Measurements from ENCODE around the gene CTIF. TPM values are rescaled to one million over a fixed set of nuclear protein-coding genes. Genes with fewer than 3 reads are reported as not detected.

CTIF gene
- total and polyA plus RNA-seq, 12 donors, result 44.5 to 74.1 (median 58.9) TPM

DNA sequence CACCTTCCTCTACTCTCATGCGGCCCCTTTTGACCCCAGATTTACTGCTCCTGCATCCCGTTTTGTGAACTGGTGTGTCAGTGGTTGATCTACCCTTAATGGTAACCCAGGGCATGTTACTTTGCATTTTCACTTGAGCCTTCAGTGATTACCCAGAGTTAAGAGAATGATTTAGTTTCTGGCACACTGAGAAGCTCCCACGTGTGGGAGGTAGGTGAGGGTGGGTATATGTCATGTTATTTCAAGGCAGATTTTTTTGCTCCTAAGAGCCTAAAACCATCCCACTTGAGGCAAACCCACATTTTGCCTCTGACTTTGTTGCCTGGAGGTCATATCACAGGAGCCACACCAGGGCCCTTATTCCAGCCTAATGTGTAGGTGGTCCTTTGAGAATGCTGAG, 186.7 kb downstream of the CTIF start:
- TF ChIP-seq, protein P1, sequence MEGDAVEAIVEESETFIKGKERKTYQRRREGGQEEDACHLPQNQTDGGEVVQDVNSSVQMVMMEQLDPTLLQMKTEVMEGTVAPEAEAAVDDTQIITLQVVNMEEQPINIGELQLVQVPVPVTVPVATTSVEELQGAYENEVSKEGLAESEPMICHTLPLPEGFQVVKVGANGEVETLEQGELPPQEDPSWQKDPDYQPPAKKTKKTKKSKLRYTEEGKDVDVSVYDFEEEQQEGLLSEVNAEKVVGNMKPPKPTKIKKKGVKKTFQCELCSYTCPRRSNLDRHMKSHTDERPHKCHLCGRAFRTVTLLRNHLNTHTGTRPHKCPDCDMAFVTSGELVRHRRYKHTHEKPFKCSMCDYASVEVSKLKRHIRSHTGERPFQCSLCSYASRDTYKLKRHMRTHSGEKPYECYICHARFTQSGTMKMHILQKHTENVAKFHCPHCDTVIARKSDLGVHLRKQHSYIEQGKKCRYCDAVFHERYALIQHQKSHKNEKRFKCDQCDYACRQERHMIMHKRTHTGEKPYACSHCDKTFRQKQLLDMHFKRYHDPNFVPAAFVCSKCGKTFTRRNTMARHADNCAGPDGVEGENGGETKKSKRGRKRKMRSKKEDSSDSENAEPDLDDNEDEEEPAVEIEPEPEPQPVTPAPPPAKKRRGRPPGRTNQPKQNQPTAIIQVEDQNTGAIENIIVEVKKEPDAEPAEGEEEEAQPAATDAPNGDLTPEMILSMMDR (IDR thresholded peaks at IDR 0.05), result no peak

DNA sequence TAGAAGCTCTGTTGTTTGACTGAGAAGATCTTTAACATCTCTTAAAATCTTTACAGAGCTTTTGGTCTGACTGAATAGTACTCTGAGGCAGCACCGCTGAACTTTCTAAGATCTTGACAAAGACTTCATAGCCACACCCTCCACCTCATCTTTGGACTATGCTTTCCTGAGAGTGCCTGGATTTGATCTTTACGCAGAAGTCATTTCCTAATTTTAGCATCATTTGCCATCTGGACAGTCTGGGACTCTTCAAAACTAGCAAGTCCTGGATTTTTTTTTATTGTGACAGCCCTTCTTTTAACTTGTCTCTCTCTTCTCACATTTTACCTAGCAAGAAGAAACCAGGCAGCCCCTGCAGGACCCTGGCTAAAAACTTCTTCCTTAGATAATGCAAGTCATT, 188.8 kb downstream of the CTIF start:
- H3K27me3 ChIP-seq, result no peaks in the 10 kb centered on the region
- peak overlapping the region in 6 of 10 donors; percentile 25 to 77 (median 57) for H3K27ac ChIP-seq
- DNase-seq (no peak), ATAC-seq (peak in 7 of 8 donors; percentile 17 to 80 (median 65))
- H3K36me3 ChIP-seq, result no peaks in the 10 kb centered on the region
- peaks cover 0 to 26% (median 0%) of the 10 kb centered on the region in 11 donors for H3K9me3 ChIP-seq
- WGBS, 2 donors, result 41 to 60% methylated on average over 2 of the region's 2 CpGs
- TF ChIP-seq, protein P1 (IDR thresholded peaks at IDR 0.05), result no peak
- intact Hi-C loops (cut with DNase I), result no loop called here
- peaks cover 0 to 33% (median 20%) of the 10 kb centered on the region in 9 donors for H3K4me1 ChIP-seq
- H3K4me3 ChIP-seq, result no peak overlapping the region

More for the DNA sequence above, 186.7 kb downstream of the CTIF start:
- no peak overlapping the region for H3K4me3 ChIP-seq
- intact Hi-C loops (cut with DNase I), result no loop called here
- no peaks in the 10 kb centered on the region for H3K27me3 ChIP-seq
- H3K4me1 ChIP-seq, result peaks cover 2 to 34% (median 27%) of the 10 kb centered on the region in 9 donors
- ATAC-seq, result no peak
- 85 to 87% methylated on average over 3 of the region's 3 CpGs for WGBS, 2 donors
- H3K9me3 ChIP-seq, result peaks cover 0 to 26% (median 0%) of the 10 kb centered on the region in 11 donors
- no peaks in the 10 kb centered on the region for H3K36me3 ChIP-seq
- DNase-seq, result no peak
- H3K27ac ChIP-seq, result no peak overlapping the region

DNA sequence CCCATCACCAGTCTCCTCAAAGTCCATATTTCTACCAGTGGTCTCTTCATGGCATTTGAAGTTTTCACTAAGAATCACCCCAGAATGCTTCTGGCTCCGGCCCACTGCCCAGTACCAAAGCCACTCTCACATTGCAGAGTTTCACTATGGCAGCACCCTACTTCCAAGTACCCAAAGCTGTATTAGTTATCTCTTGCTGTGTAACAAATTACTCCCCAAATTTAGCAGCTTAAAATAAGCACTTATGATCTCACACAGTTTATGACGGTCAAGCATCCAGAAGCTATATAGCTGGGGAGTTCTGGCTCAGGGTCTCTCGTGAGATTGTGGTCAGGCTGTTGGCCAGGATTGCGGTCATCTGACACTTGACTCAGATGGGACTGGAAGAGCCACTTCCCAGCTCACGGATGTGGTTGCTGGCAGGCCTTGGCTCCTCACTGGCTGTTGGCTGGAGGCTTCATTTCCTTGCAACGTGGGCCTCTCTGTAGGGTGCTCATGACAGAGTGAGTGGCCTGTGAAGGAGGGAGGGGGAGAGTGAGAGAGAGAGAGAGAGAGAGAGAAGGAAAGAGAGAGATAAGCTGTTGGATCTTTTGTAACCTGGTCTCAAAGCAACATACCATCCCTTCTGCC, 189.5 kb downstream of the CTIF start:
- TF ChIP-seq, protein P1 (IDR thresholded peaks at IDR 0.05), result no peak
- H3K4me3 ChIP-seq, result no peak overlapping the region

DNA sequence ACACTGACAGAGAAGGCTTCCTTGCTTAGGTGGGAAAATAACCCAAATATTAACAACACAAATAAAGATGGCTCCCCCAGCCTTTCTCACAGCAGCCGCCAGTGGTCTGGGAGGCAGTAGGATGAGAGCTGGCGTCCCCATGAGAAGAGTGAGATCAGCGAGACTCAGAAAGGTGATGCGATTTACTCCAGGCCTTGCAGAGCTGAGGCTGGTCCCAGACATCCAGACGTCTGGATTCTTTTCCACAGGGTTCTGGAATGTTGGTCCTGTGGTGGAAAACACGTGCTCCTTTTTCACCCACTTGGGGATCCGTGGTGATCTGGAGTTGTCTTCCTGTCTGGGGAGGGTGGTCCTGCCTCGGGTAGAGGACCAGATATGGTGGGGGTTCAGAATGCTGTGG, 190.6 kb downstream of the CTIF start:
- Histone ChIP-seq H3K4me3 (no peak overlapping the region), H3K36me3 (no peaks in the 10 kb centered on the region), H3K9me3 (peaks cover 0 to 26% (median 0%) of the 10 kb centered on the region in 11 donors), H3K27ac (peak overlapping the region in 1 of 10 donors; percentile 30), H3K27me3 (no peaks in the 10 kb centered on the region), H3K4me1 (peaks cover 10 to 48% (median 34%) of the 10 kb centered on the region in 9 donors)
- WGBS, 2 donors, result 86% methylated on average over 8 of the region's 8 CpGs
- ATAC-seq (no peak), DNase-seq (no peak)
- TF ChIP-seq, protein P1 (IDR thresholded peaks at IDR 0.05), result no peak
- intact Hi-C loops (cut with DNase I), result no loop called here

More for the DNA sequence above, 189.5 kb downstream of the CTIF start:
- Histone ChIP-seq H3K27me3 (no peaks in the 10 kb centered on the region), H3K4me1 (peaks cover 2 to 39% (median 23%) of the 10 kb centered on the region in 9 donors), H3K36me3 (no peaks in the 10 kb centered on the region), H3K9me3 (peaks cover 0 to 26% (median 0%) of the 10 kb centered on the region in 11 donors), H3K27ac (peak overlapping the region in 6 of 10 donors; percentile 25 to 77 (median 57))
- intact Hi-C loops (cut with DNase I), result no loop called here
- DNase-seq (no peak), ATAC-seq (peak in 6 of 8 donors; percentile 4 to 75 (median 58))
- 49 to 53% methylated on average over 6 of the region's 6 CpGs for WGBS, 2 donors

Data from heart right ventricle (tissue), 16 donors.